Neutrophil (primary cell): ENCODE data around the gene DENND4B.
"Not testable (repeated sequence)": the region's sequence is repeated elsewhere in the genome, so short reads cannot be mapped to it uniquely, and the experiment has no call there.

ENCODE experiments used
- H3K27ac ChIP-seq: fragments of 200-600 bp; sonication (generic); 2 replicates; pipeline ENCODE4 v1.5.1; 2016; ENCODE audit warnings: mild to moderate bottlenecking, moderate library complexity
- H3K27me3 ChIP-seq: fragments of 200-600 bp; sonication (generic); 2 replicates; pipeline ENCODE4 v1.6.0; 2016; ENCODE audit warnings: mild to moderate bottlenecking
- H3K36me3 ChIP-seq: fragments of 200-600 bp; sonication (generic); 2 replicates; pipeline ENCODE4 v1.5.1; 2017
- H3K4me1 ChIP-seq, 2 experiments: fragments of 200-600 bp in 1 of 2; sonication (generic) in 1 of 2; 1 replicate in 1 of 2; 2 replicates in 1 of 2; pipeline versions ENCODE4 v1.5.1 to v1.6.1; 2013 to 2016; ENCODE audit warnings: low read depth in 1 of 2, low read length in 1 of 2, mild to moderate bottlenecking in 1 of 2, moderate library complexity in 1 of 2; ENCODE audit not compliant: control insufficient read depth in 1 of 2, insufficient read depth in 1 of 2
- H3K4me3 ChIP-seq, 2 experiments: fragments of 200-600 bp in 1 of 2; sonication (generic) in 1 of 2; 1 replicate in 1 of 2; 2 replicates in 1 of 2; pipeline ENCODE4 v1.5.1; 2013 to 2016; ENCODE audit warnings: low read depth in 1 of 2, low read length in 1 of 2, mild to moderate bottlenecking in 1 of 2, moderate library complexity in 1 of 2
- H3K9me3 ChIP-seq: fragments of 200-600 bp; sonication (generic); 2 replicates; pipeline ENCODE4 v1.5.1; 2016
- CTCF ChIP-seq: fragments of 200-600 bp; sonication (generic); IDR thresholded peaks from 2 replicates; pipeline ENCODE4 v1.5.1; 2016; ENCODE audit warnings: antibody characterized with exemption

Gene DENND4B

GRCh38 chr1:153919876-153920852, 26.4 kb downstream of the DENND4B start:
- H3K4me1 ChIP-seq, result peaks cover 37 to 38% of the 10 kb centered on the region in 2 experiments
- H3K36me3 ChIP-seq, result peaks cover 8% of the 10 kb centered on the region
- H3K27ac ChIP-seq, result peak overlapping the region; percentile 98
- TF ChIP-seq CTCF, result no peak
- H3K4me3 ChIP-seq, result peak overlapping the region; percentile 75 to 95
- H3K27me3 ChIP-seq, result no peaks in the 10 kb centered on the region
- no peaks in the 10 kb centered on the region for H3K9me3 ChIP-seq

- H3K27ac ChIP-seq, result no peak overlapping the region
- peaks cover 12% of the 10 kb centered on the region for H3K36me3 ChIP-seq
- H3K9me3 ChIP-seq, result no peaks in the 10 kb centered on the region
- TF ChIP-seq CTCF, result no peak
- H3K4me3 ChIP-seq, result no peak overlapping the region
- H3K4me1 ChIP-seq, result peaks cover 18 to 19% of the 10 kb centered on the region in 2 experiments
- H3K27me3 ChIP-seq, result no peaks in the 10 kb centered on the region
Measured at GRCh38 chr1:153916297-153916696, 30.2 kb downstream of the DENND4B start.

DNA sequence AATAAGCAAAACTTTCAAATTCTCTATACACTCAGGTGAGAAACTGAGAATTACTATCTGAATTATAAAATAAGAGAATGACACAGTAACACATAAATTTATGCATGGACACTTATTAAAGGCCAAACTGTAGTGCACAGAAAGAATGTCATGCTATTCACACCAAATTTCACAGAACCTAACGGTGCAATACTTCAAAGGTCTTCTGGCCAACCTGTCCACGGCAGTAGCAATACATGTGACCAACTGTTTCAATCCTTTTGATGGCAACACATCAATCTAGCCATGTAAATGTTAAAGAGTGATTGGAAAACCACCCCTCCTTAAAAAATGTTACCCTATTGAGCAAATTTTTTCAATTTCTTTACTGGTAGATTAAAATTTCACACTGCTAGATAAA, 34.2 kb downstream of the DENND4B start:
- Histone ChIP-seq H3K4me3 (no peak overlapping the region), H3K4me1 (no peaks in the 10 kb centered on the region), H3K36me3 (peaks cover 9% of the 10 kb centered on the region), H3K9me3 (no peaks in the 10 kb centered on the region), H3K27me3 (no peaks in the 10 kb centered on the region), H3K27ac (no peak overlapping the region)
- no peak for TF ChIP-seq CTCF

- H3K27me3 ChIP-seq, H3K36me3 ChIP-seq, H3K4me1 ChIP-seq, H3K27ac ChIP-seq, H3K9me3 ChIP-seq, H3K4me3 ChIP-seq: not testable (repeated sequence)
Measured at GRCh38 chr1:153910560-153910959, 36.0 kb downstream of the DENND4B start.

GRCh38 chr1:153908071-153908470, 38.4 kb downstream of the DENND4B start:
- peaks cover 11% of the 10 kb centered on the region for H3K36me3 ChIP-seq
- H3K4me1 ChIP-seq, result no peaks in the 10 kb centered on the region
- H3K9me3 ChIP-seq, result no peaks in the 10 kb centered on the region
- no peak overlapping the region for H3K4me3 ChIP-seq
- TF ChIP-seq CTCF, result no peak
- peak overlapping the region; percentile 13 for H3K27ac ChIP-seq
- no peaks in the 10 kb centered on the region for H3K27me3 ChIP-seq

DNA sequence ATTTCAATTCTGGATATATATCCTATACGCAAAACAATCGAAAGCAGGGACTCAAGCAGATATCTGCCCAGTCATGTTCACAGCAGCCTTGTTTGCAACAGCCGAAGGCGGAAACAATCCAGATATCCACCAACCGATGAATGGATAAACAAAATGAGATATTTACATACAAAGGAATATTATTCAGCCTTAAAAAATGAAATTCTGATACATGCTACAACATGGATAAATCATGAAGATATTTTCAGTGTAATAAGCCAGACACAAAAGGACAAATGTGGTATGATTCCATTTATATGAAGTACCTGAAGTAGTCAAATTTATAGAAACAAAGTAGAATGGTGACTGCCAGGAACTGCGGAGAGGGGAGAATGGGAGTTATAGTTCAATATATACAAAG, 39.4 kb downstream of the DENND4B start:
- Histone ChIP-seq H3K4me3 (no peak overlapping the region), H3K4me1 (no peaks in the 10 kb centered on the region), H3K27ac (no peak overlapping the region), H3K9me3 (no peaks in the 10 kb centered on the region), H3K27me3 (no peaks in the 10 kb centered on the region), H3K36me3 (peaks cover 11% of the 10 kb centered on the region)
- TF ChIP-seq CTCF, result no peak
